Right renal cortex interstitium (tissue), 3 donors: ENCODE measurements around the gene IL1F10. TPM values are rescaled to one million over a fixed set of nuclear protein-coding genes. Genes with fewer than 3 reads are reported as not detected.

ENCODE experiments used
- DNase-seq, 3 donors: peaks; one replicate each; pipeline ENCODE4 v3.0.0-alpha.2; 2013; ENCODE audit warnings: low read depth in 3 of 3, low spot score in 2 of 3
- polyA plus RNA-seq, 3 donors: library from polyadenylated mRNA; unstranded; fragments of 120-200 nt; gene quantifications; one replicate each; pipeline ENCODE4 v1.2.1, GENCODE V29; 2013; ENCODE audit not compliant: insufficient read length in 3 of 3

The IL1F10 gene
- polyA plus RNA-seq, result not detected

- no peak for DNase-seq
Measured at GRCh38 chr2:113067681-113068080, at the start of gene IL1F10. IL1F10 (plus strand) TSS chr2:113067970; CDS start chr2:113072739, 4,769 bp downstream.

- no peak for DNase-seq
Measured at GRCh38 chr2:113018509-113018908, 49.3 kb upstream of the IL1F10 start.

GRCh38 chr2:113021312-113021711 lies 46.5 kb upstream of the IL1F10 start:
- DNase-seq, result no peak

GRCh38 chr2:113024764-113025163 lies 43.0 kb upstream of the IL1F10 start:
- DNase-seq, result no peak

GRCh38 chr2:113025737-113026136 lies 42.0 kb upstream of the IL1F10 start:
- DNase-seq, result no peak

GRCh38 chr2:113027691-113028090 lies 40.1 kb upstream of the IL1F10 start:
- no peak for DNase-seq

GRCh38 chr2:113028112-113028511 lies 39.7 kb upstream of the IL1F10 start:
- no peak for DNase-seq

- no peak for DNase-seq
Measured at GRCh38 chr2:113032737-113033136, 35.0 kb upstream of the IL1F10 start.

GRCh38 chr2:113034016-113034415 lies 33.8 kb upstream of the IL1F10 start:
- no peak for DNase-seq

- no peak for DNase-seq
Measured at GRCh38 chr2:113036763-113037162, 31.0 kb upstream of the IL1F10 start.

GRCh38 chr2:113038291-113038690 lies 29.5 kb upstream of the IL1F10 start:
- no peak for DNase-seq

GRCh38 chr2:113039158-113039557 lies 28.6 kb upstream of the IL1F10 start:
- no peak for DNase-seq

- DNase-seq, result no peak
Measured at GRCh38 chr2:113039719-113040118, 28.1 kb upstream of the IL1F10 start.

- no peak for DNase-seq
Measured at GRCh38 chr2:113041871-113042270, 25.9 kb upstream of the IL1F10 start.

GRCh38 chr2:113046465-113046864 lies 21.3 kb upstream of the IL1F10 start:
- DNase-seq, result no peak

- no peak for DNase-seq
Measured at GRCh38 chr2:113050921-113051895, 16.6 kb upstream of the IL1F10 start.

- no peak for DNase-seq
Measured at GRCh38 chr2:113052396-113052917, 15.3 kb upstream of the IL1F10 start, which contains the start of gene IL36B. IL36B (minus strand) TSS chr2:113052867.

- no peak for DNase-seq
Measured at GRCh38 chr2:113053666-113054065, 14.1 kb upstream of the IL1F10 start.

GRCh38 chr2:113054066-113054465 lies 13.7 kb upstream of the IL1F10 start:
- DNase-seq, result no peak

- no peak for DNase-seq
Measured at GRCh38 chr2:113056521-113056920, 11.2 kb upstream of the IL1F10 start.

GRCh38 chr2:113057117-113057516 lies 10.7 kb upstream of the IL1F10 start:
- DNase-seq, result no peak

GRCh38 chr2:113058411-113058994 lies 9.3 kb upstream of the IL1F10 start:
- DNase-seq, result no peak
